ENCODE results near the gene SMIM5.

The SMIM5 gene

GRCh38 chr17:75642784-75643642, 9.8 kb downstream of the SMIM5 start:
- no peak for ATAC-seq (replicated peaks)
- Mint-ChIP-seq H3K36me3 (ENCODE audit: insufficient read depth) (peaks cover 3% of the 10 kb centered on the region), H3K27me3 (no peaks in the 10 kb centered on the region), H3K9me3 (no peaks in the 10 kb centered on the region), H3K27ac (no peak overlapping the region), H3K4me1 (ENCODE audit: low read depth in 2 of 2) (peaks cover 8 to 12% of the 10 kb centered on the region in 2 donors), H3K4me3 (no peak overlapping the region)
- no peak for DNase-seq

GRCh38 chr17:75643643-75644017, 10.4 kb downstream of the SMIM5 start:
- peaks cover 8 to 12% of the 10 kb centered on the region in 2 donors for H3K4me1 Mint-ChIP-seq (ENCODE audit: low read depth in 2 of 2)
- H3K4me3 Mint-ChIP-seq = no peak overlapping the region
- no peak overlapping the region for H3K27ac Mint-ChIP-seq
- no peak for DNase-seq
- H3K36me3 Mint-ChIP-seq (ENCODE audit: insufficient read depth) = peaks cover 3% of the 10 kb centered on the region
- H3K9me3 Mint-ChIP-seq = no peaks in the 10 kb centered on the region
- no peak for ATAC-seq (replicated peaks)
- no peaks in the 10 kb centered on the region for H3K27me3 Mint-ChIP-seq

GRCh38 chr17:75645501-75645888, 12.3 kb downstream of the SMIM5 start:
- Mint-ChIP-seq H3K27me3 (no peaks in the 10 kb centered on the region), H3K4me1 (ENCODE audit: low read depth in 2 of 2) (peaks cover 8 to 12% of the 10 kb centered on the region in 2 donors), H3K4me3 (no peak overlapping the region), H3K36me3 (ENCODE audit: insufficient read depth) (peaks cover 13% of the 10 kb centered on the region), H3K9me3 (no peaks in the 10 kb centered on the region), H3K27ac (peak overlapping the region; percentile 65 to 70)
- ATAC-seq (replicated peaks) = no peak
- DNase-seq = no peak

- no peaks in the 10 kb centered on the region for H3K27me3 Mint-ChIP-seq
- H3K9me3 Mint-ChIP-seq = no peaks in the 10 kb centered on the region
- no peak overlapping the region for H3K4me3 Mint-ChIP-seq
- ATAC-seq (replicated peaks) (peak; percentile 83), DNase-seq (no peak)
- peak overlapping the region; percentile 65 to 70 for H3K27ac Mint-ChIP-seq
- H3K36me3 Mint-ChIP-seq (ENCODE audit: insufficient read depth) = peaks cover 14% of the 10 kb centered on the region
- peaks cover 8 to 12% of the 10 kb centered on the region in 2 donors for H3K4me1 Mint-ChIP-seq (ENCODE audit: low read depth in 2 of 2)
These were observed 12.8 kb downstream of the SMIM5 start for GRCh38 chr17:75645889-75646637.

- ATAC-seq (replicated peaks) (no peak), DNase-seq (no peak)
- Mint-ChIP-seq H3K4me1 (ENCODE audit: low read depth in 2 of 2) (peaks cover 8 to 12% of the 10 kb centered on the region in 2 donors), H3K27me3 (no peaks in the 10 kb centered on the region), H3K9me3 (no peaks in the 10 kb centered on the region), H3K4me3 (no peak overlapping the region), H3K27ac (peak overlapping the region; percentile 65 to 70), H3K36me3 (ENCODE audit: insufficient read depth) (peaks cover 14% of the 10 kb centered on the region)
These were observed 13.4 kb downstream of the SMIM5 start for GRCh38 chr17:75646638-75646992.

GRCh38 chr17:75647061-75647460, 13.8 kb downstream of the SMIM5 start:
- peak overlapping the region in 1 of 2 donors; percentile 70 for H3K27ac Mint-ChIP-seq
- peaks cover 14% of the 10 kb centered on the region for H3K36me3 Mint-ChIP-seq (ENCODE audit: insufficient read depth)
- ATAC-seq (replicated peaks) = no peak
- no peak for DNase-seq
- no peaks in the 10 kb centered on the region for H3K9me3 Mint-ChIP-seq
- peaks cover 8 to 12% of the 10 kb centered on the region in 2 donors for H3K4me1 Mint-ChIP-seq (ENCODE audit: low read depth in 2 of 2)
- no peak overlapping the region for H3K4me3 Mint-ChIP-seq
- no peaks in the 10 kb centered on the region for H3K27me3 Mint-ChIP-seq

- H3K27me3 Mint-ChIP-seq = no peaks in the 10 kb centered on the region
- H3K27ac Mint-ChIP-seq = peak overlapping the region in 1 of 2 donors; percentile 59
- ATAC-seq (replicated peaks) (no peak), DNase-seq (no peak)
- no peaks in the 10 kb centered on the region for H3K9me3 Mint-ChIP-seq
- peaks cover 11 to 12% of the 10 kb centered on the region in 2 donors for H3K4me1 Mint-ChIP-seq (ENCODE audit: low read depth in 2 of 2)
- no peak overlapping the region for H3K4me3 Mint-ChIP-seq
- H3K36me3 Mint-ChIP-seq (ENCODE audit: insufficient read depth) = peaks cover 14% of the 10 kb centered on the region
These were observed 14.7 kb downstream of the SMIM5 start for GRCh38 chr17:75647921-75648320.

GRCh38 chr17:75649687-75650086, 16.5 kb downstream of the SMIM5 start:
- Mint-ChIP-seq H3K4me3 (no peak overlapping the region), H3K27me3 (no peaks in the 10 kb centered on the region), H3K27ac (no peak overlapping the region), H3K36me3 (ENCODE audit: insufficient read depth) (peaks cover 17% of the 10 kb centered on the region), H3K9me3 (no peaks in the 10 kb centered on the region), H3K4me1 (ENCODE audit: low read depth in 2 of 2) (peaks cover 12% of the 10 kb centered on the region in 2 donors)
- ATAC-seq (replicated peaks) = no peak
- DNase-seq = no peak

- Mint-ChIP-seq H3K36me3 (ENCODE audit: insufficient read depth) (peaks cover 17% of the 10 kb centered on the region), H3K4me3 (no peak overlapping the region), H3K4me1 (ENCODE audit: low read depth in 2 of 2) (peaks cover 8 to 11% of the 10 kb centered on the region in 2 donors), H3K27me3 (no peaks in the 10 kb centered on the region), H3K27ac (no peak overlapping the region), H3K9me3 (no peaks in the 10 kb centered on the region)
- ATAC-seq (replicated peaks) = no peak
- no peak for DNase-seq
These were observed 17.6 kb downstream of the SMIM5 start for GRCh38 chr17:75650874-75651273.

GRCh38 chr17:75652341-75652740, 19.1 kb downstream of the SMIM5 start:
- H3K36me3 Mint-ChIP-seq (ENCODE audit: insufficient read depth) = peaks cover 17% of the 10 kb centered on the region
- ATAC-seq (replicated peaks) (no peak), DNase-seq (no peak)
- H3K27ac Mint-ChIP-seq = no peak overlapping the region
- H3K4me3 Mint-ChIP-seq = no peak overlapping the region
- no peaks in the 10 kb centered on the region for H3K9me3 Mint-ChIP-seq
- peaks cover 0 to 4% of the 10 kb centered on the region in 2 donors for H3K4me1 Mint-ChIP-seq (ENCODE audit: low read depth in 2 of 2)
- H3K27me3 Mint-ChIP-seq = no peaks in the 10 kb centered on the region

GRCh38 chr17:75652934-75653549, 19.8 kb downstream of the SMIM5 start:
- DNase-seq (peak in 1 of 3 experiments; percentile 16), ATAC-seq (replicated peaks) (peak; percentile 62)
- Mint-ChIP-seq H3K9me3 (no peaks in the 10 kb centered on the region), H3K4me3 (no peak overlapping the region), H3K4me1 (ENCODE audit: low read depth in 2 of 2) (peaks cover 0 to 4% of the 10 kb centered on the region in 2 donors), H3K27ac (no peak overlapping the region), H3K36me3 (ENCODE audit: insufficient read depth) (peaks cover 17% of the 10 kb centered on the region), H3K27me3 (no peaks in the 10 kb centered on the region)

- Mint-ChIP-seq H3K4me1 (ENCODE audit: low read depth in 2 of 2) (peaks cover 0 to 4% of the 10 kb centered on the region in 2 donors), H3K4me3 (no peak overlapping the region), H3K27ac (no peak overlapping the region)
These were observed 20.9 kb downstream of the SMIM5 start for GRCh38 chr17:75654176-75654575.

GRCh38 chr17:75658237-75658636, 25.0 kb downstream of the SMIM5 start:
- Mint-ChIP-seq H3K27me3 (no peaks in the 10 kb centered on the region), H3K36me3 (ENCODE audit: insufficient read depth) (peaks cover 3% of the 10 kb centered on the region)

More at GRCh38 chr17:75654176-75654575, 20.9 kb downstream of the SMIM5 start:
- peaks cover 12% of the 10 kb centered on the region for H3K36me3 Mint-ChIP-seq (ENCODE audit: insufficient read depth)
- DNase-seq (no peak), ATAC-seq (replicated peaks) (no peak)
- no peaks in the 10 kb centered on the region for H3K27me3 Mint-ChIP-seq
- no peaks in the 10 kb centered on the region for H3K9me3 Mint-ChIP-seq

More at GRCh38 chr17:75658237-75658636, 25.0 kb downstream of the SMIM5 start:
- DNase-seq (no peak), ATAC-seq (replicated peaks) (no peak)
- H3K27ac Mint-ChIP-seq = no peak overlapping the region
- no peak overlapping the region for H3K4me3 Mint-ChIP-seq
- H3K9me3 Mint-ChIP-seq = no peaks in the 10 kb centered on the region
- no peaks in the 10 kb centered on the region for H3K4me1 Mint-ChIP-seq (ENCODE audit: low read depth in 2 of 2)
